Adipose tissue (tissue), 3 donors: ENCODE results near the gene APOB. TPM values are rescaled to one million over a fixed set of nuclear protein-coding genes. Genes with fewer than 3 reads are reported as not detected.

ENCODE experiments used
- H3K27ac ChIP-seq: one replicate; pipeline ENCODE4 v1.5.1; 2013; ENCODE audit warnings: low read depth, low read length
- WGBS, 3 donors: extraction: QIAGEN DNeasy Blood & Tissue Kit; methylation state at CpG; one replicate each; pipeline ENCODE4 v1.1.7; 2013; 5-methylcytosine and 5-hydroxymethylcytosine counted together
- polyA plus RNA-seq, 3 donors: library from polyadenylated mRNA; stranded (reverse); fragments of 200-250 nt; gene quantifications; one replicate each; pipeline ENCODE4 v1.2.3, GENCODE V29; 2013
- donor health status: healthy with polysubstance abuse.
- donor health status: Bipolar disorder and iron deficiency.
- donor health status: healthy.

Gene APOB
- polyA plus RNA-seq, 3 donors: 0.12 to 6.2 (median 0.22) TPM

- WGBS, 3 donors: 85 to 95% (median 91%) methylated on average over 6 of the region's 6 CpGs
- H3K27ac ChIP-seq: no peak overlapping the region
These were observed 10.1 kb upstream of the APOB start for GRCh38 chr2:21054011-21054410.

- 67 to 74% (median 70%) methylated on average over 4 of the region's 4 CpGs for WGBS, 3 donors
- no peak overlapping the region for H3K27ac ChIP-seq
These were observed 8.2 kb upstream of the APOB start for GRCh38 chr2:21052044-21052443.

DNA sequence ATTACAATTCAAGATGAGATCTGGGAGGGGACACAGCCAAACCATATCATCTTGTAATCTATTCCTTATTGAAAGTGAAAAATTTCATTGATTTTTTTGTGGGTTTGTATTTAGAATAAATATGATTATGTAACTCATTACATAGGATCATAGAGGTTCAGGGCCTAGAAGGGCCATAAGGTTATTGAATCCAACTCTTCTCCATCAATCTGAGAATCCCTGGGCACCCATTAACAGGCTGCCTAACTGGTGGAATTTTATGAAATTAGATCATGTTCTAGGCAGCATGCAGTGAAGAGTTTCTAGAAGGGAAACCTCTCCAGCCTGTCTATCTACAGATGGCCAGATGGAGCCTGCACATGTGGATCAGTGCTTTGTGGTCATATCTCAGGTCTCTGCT lies 6.3 kb upstream of the APOB start:
- no peak overlapping the region for H3K27ac ChIP-seq

- H3K27ac ChIP-seq: no peak overlapping the region
- WGBS, 3 donors: 20 to 69% (median 67%) methylated on average over 8 of the region's 8 CpGs
These were observed 3.5 kb upstream of the APOB start for GRCh38 chr2:21047141-21048009.

DNA sequence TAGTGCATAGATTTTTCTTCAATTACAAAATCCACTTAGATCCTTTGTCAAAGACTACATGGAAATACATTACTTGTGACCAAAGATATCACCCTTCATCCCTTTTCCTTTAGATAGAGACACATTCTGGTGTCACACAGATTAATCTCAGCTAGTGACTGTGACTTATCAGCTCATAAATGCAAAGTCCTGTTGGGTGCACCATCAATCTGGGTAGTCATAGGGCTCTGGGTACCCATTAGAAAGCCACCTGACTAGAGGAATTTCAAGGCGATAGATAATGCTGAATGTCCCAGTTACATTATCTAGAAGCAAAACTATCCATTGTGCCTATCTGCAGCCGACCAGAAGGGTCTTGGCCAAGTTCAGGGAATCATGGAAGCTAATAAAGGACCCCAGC lies 2.6 kb upstream of the APOB start:
- WGBS, 3 donors: 67 to 88% (median 85%) methylated on average over 2 of the region's 2 CpGs
- no peak overlapping the region for H3K27ac ChIP-seq

- 60 to 67% (median 64%) methylated on average over 20 of the region's 20 CpGs for WGBS, 3 donors
- H3K27ac ChIP-seq: no peak overlapping the region
These were observed 960 bp upstream of the APOB start for GRCh38 chr2:21044694-21045371.

GRCh38 chr2:21042958-21043743 lies 722 bp downstream of the APOB start:
- H3K27ac ChIP-seq: no peak overlapping the region
- WGBS, 3 donors: 14 to 20% (median 15%) methylated on average over 25 of the region's 25 CpGs

DNA sequence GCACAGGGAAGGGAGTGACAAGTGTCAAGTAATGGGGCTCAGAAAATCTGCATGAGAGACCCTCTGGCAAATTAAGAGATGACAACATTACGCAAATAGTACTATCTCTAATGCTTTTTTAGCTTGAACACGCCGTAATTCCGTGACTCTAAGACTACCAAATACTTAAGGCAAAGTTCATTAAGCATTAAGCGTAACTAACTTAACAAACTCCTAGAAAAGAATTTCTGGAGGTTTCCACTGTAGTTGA lies 1.2 kb downstream of the APOB start:
- WGBS, 3 donors: 19 to 29% (median 26%) methylated on average over 5 of the region's 5 CpGs
- H3K27ac ChIP-seq: no peak overlapping the region

DNA sequence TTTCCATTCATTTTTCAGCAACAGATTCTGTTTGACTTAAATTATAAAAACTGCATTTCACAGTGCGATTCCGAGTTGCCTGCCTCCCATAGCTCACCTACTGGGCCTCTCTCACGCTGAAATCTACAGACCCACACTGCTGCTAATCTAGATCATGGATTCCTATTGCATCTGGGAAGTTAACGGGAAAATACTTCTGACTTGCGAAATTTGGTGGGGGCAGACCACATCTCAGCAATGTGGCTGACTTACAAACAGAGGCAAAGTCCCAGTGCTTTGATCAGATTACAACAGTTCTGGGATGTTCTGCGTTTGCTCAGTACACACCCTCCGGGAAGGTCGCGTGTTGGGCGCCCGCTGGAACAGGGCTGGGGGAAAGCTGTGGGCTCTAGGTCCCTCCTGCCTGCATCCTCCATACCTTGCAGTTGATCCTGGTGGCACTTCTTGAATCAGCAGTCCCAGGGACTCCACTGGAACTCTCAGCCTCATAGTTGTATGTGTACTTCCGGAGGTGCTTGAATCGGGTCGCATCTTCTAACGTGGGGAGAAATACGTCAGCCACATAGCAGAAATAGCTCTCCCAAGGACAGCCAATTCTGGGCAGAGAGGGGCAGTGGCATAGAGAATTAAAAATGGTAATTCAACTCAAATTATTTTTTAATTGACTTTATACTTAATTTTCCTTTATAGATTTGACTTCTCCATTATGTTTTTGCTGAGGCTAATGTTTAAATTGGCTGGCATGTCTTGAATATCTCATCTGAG lies 1.7 kb downstream of the APOB start:
- H3K27ac ChIP-seq: no peak overlapping the region

GRCh38 chr2:21041462-21041861 lies 2.4 kb downstream of the APOB start:
- 69 to 88% (median 84%) methylated on average over 4 of the region's 4 CpGs for WGBS, 3 donors
- H3K27ac ChIP-seq: no peak overlapping the region

More for the DNA sequence above, 1.7 kb downstream of the APOB start:
- 53 to 76% (median 72%) methylated on average over 16 of the region's 16 CpGs for WGBS, 3 donors

GRCh38 chr2:21040468-21041377 lies 3.1 kb downstream of the APOB start:
- no peak overlapping the region for H3K27ac ChIP-seq
- WGBS, 3 donors: 76 to 87% (median 86%) methylated on average over 14 of the region's 14 CpGs

- no peak overlapping the region for H3K27ac ChIP-seq
- 71 to 77% (median 74%) methylated on average over 10 of the region's 10 CpGs for WGBS, 3 donors
These were observed 3.9 kb downstream of the APOB start for GRCh38 chr2:21039979-21040467.

DNA sequence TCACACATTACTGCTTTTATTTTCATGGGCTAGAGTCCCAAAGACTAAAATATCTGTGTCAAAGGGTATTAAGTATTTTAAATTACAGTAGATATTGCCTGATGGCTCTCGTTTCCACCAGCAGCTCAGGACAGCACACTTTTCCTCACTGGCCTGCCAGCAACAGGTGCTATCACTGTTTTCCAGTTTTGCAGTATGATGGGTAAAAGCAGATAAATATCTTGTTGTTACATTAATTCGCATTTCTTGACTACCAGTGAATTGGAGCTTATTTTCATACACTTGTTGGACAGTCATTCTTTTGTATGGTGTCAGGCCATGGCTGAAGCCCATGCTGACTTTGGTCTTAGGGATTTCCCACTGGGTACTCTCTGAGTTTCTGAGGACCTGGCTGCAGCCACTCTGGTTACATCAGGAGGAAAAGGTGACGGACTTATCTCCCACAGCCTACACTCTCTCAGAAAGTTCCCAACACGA lies 4.8 kb downstream of the APOB start:
- 38 to 66% (median 63%) methylated on average over 4 of the region's 4 CpGs for WGBS, 3 donors
- no peak overlapping the region for H3K27ac ChIP-seq

- H3K27ac ChIP-seq: no peak overlapping the region
- 54 to 70% (median 69%) methylated on average over 4 of the region's 4 CpGs for WGBS, 3 donors
These were observed 5.3 kb downstream of the APOB start for GRCh38 chr2:21038403-21039073.

GRCh38 chr2:21037671-21038108 lies 6.2 kb downstream of the APOB start:
- H3K27ac ChIP-seq: no peak overlapping the region
- 62 to 76% (median 72%) methylated on average over 3 of the region's 3 CpGs for WGBS, 3 donors

GRCh38 chr2:21036708-21037670 lies 6.9 kb downstream of the APOB start:
- H3K27ac ChIP-seq: no peak overlapping the region
- WGBS, 3 donors: 82 to 89% (median 86%) methylated on average over 15 of the region's 15 CpGs
